Mesendoderm (in vitro differentiated cells): Measurements from ENCODE around the gene TIPRL.
A peak's percentile ranks its signal among the peaks of the same experiment; 100 is the strongest.

Source experiments
- DNase-seq: peaks from one replicate; pipeline ENCODE4 v3.0.0; 2013
- H2AK5ac ChIP-seq: 2 replicates; pipeline ENCODE4 v1.6.1; 2013; ENCODE audit warnings: low read length, inconsistent platforms
- H2BK120ac ChIP-seq: 2 replicates; pipeline ENCODE4 v1.6.1; 2013; ENCODE audit warnings: low read depth, mild to moderate bottlenecking, low read length, moderate library complexity, mixed read lengths
- H2BK15ac ChIP-seq: replicated peaks from 2 replicates; pipeline ENCODE4 v1.6.1; 2013; ENCODE audit warnings: low read depth, mild to moderate bottlenecking, moderate library complexity
- H2BK5ac ChIP-seq: 2 replicates; pipeline ENCODE4 v1.6.1; 2013; ENCODE audit warnings: low read length, inconsistent platforms
- H3K18ac ChIP-seq: 2 replicates; pipeline ENCODE4 v1.6.1; 2013; ENCODE audit warnings: mild to moderate bottlenecking, low read length, mixed read lengths
- H3K23ac ChIP-seq: one replicate; pipeline ENCODE4 v1.6.1; 2013; ENCODE audit warnings: low read length
- H3K27ac ChIP-seq: 2 replicates; pipeline ENCODE4 v1.5.1; 2013; ENCODE audit warnings: low read depth, mild to moderate bottlenecking, inconsistent platforms, low read length, moderate library complexity
- H3K27me3 ChIP-seq: 2 replicates; pipeline ENCODE4 v1.6.1; 2013; ENCODE audit warnings: low read length, control low read depth, mild to moderate bottlenecking, inconsistent platforms; ENCODE audit not compliant: insufficient read depth, poor library complexity
- H3K36me3 ChIP-seq: 2 replicates; pipeline ENCODE4 v1.6.1; 2013; ENCODE audit warnings: low read length, inconsistent platforms; ENCODE audit not compliant: control insufficient read depth, insufficient read depth
- H3K4ac ChIP-seq: one replicate; pipeline ENCODE4 v1.6.1; 2013; ENCODE audit warnings: low read depth, mild to moderate bottlenecking, low read length, moderate library complexity
- H3K4me1 ChIP-seq: 2 replicates; pipeline ENCODE4 v1.6.1; 2013; ENCODE audit warnings: low read depth, low read length, inconsistent platforms; ENCODE audit not compliant: control insufficient read depth
- H3K4me2 ChIP-seq: 2 replicates; pipeline ENCODE4 v1.6.1; 2013; ENCODE audit warnings: low read length
- H3K4me3 ChIP-seq: 2 replicates; pipeline ENCODE4 v1.5.1; 2013; ENCODE audit warnings: mild to moderate bottlenecking, low read length
- H3K56ac ChIP-seq: one replicate; pipeline ENCODE4 v1.6.1; 2013; ENCODE audit warnings: low read length
- H3K79me1 ChIP-seq: 2 replicates; pipeline ENCODE4 v1.6.1; 2013; ENCODE audit warnings: low read length, inconsistent platforms
- H3K79me2 ChIP-seq: 2 replicates; pipeline ENCODE4 v1.6.1; 2013; ENCODE audit warnings: mild to moderate bottlenecking, low read length; ENCODE audit not compliant: control insufficient read depth, insufficient read depth
- H3K9ac ChIP-seq: 2 replicates; pipeline ENCODE4 v1.6.1; 2013; ENCODE audit warnings: low read length, inconsistent platforms
- H4K5ac ChIP-seq: one replicate; pipeline ENCODE4 v1.6.1; 2013; ENCODE audit warnings: low read length
- H4K8ac ChIP-seq: one replicate; pipeline ENCODE4 v1.6.1; 2013; ENCODE audit warnings: low read depth, mild to moderate bottlenecking, control low read depth, low read length, moderate library complexity
- WGBS: extraction: QIAGEN DNeasy Blood & Tissue Kit; methylation state at CpG from one replicate; pipeline ENCODE4 v1.1.7; 2013; ENCODE audit warnings: low lambda C conversion rate, missing lambda C conversion rate; ENCODE audit not compliant: insufficient coverage; ENCODE audit errors: extremely low coverage; 5-methylcytosine and 5-hydroxymethylcytosine counted together

The TIPRL gene

GRCh38 chr1:168170564-168171508, 7.9 kb upstream of the TIPRL start:
- no CpG with 5 or more reads among the region's 7 CpGs for WGBS
- Histone ChIP-seq H3K56ac (no peak overlapping the region), H3K36me3 (no peaks in the 10 kb centered on the region), H2AK5ac (no peak overlapping the region), H3K9ac (no peak overlapping the region), H3K79me2 (no peaks in the 10 kb centered on the region), H3K4me3 (no peak overlapping the region), H3K4me2 (no peak overlapping the region), H2BK5ac (no peak overlapping the region), H3K79me1 (no peaks in the 10 kb centered on the region), H3K4me1 (no peaks in the 10 kb centered on the region), H2BK15ac (no peak overlapping the region), H3K23ac (no peak overlapping the region), H3K4ac (no peak overlapping the region), H3K18ac (no peak overlapping the region), H4K8ac (no peak overlapping the region), H2BK120ac (no peak overlapping the region), H3K27me3 (no peaks in the 10 kb centered on the region), H3K27ac (no peak overlapping the region), H4K5ac (no peak overlapping the region)
- peak; percentile 20 for DNase-seq

GRCh38 chr1:168172250-168172915, 6.4 kb upstream of the TIPRL start:
- H3K79me2 ChIP-seq, result no peaks in the 10 kb centered on the region
- H2BK120ac ChIP-seq, result no peak overlapping the region
- H3K4ac ChIP-seq, result no peak overlapping the region
- H3K36me3 ChIP-seq, result no peaks in the 10 kb centered on the region
- no peak overlapping the region for H3K4me2 ChIP-seq
- no peak overlapping the region for H3K9ac ChIP-seq
- no peak overlapping the region for H3K4me3 ChIP-seq
- H2BK15ac ChIP-seq, result no peak overlapping the region
- H3K79me1 ChIP-seq, result no peaks in the 10 kb centered on the region
- no peak overlapping the region for H3K56ac ChIP-seq
- WGBS, result no CpG with 5 or more reads among the region's 3 CpGs
- no peak overlapping the region for H4K5ac ChIP-seq
- DNase-seq, result no peak
- no peak overlapping the region for H3K18ac ChIP-seq
- H3K4me1 ChIP-seq, result no peaks in the 10 kb centered on the region
- H4K8ac ChIP-seq, result no peak overlapping the region
- H3K23ac ChIP-seq, result no peak overlapping the region
- H3K27ac ChIP-seq, result no peak overlapping the region
- no peak overlapping the region for H2AK5ac ChIP-seq
- no peaks in the 10 kb centered on the region for H3K27me3 ChIP-seq
- H2BK5ac ChIP-seq, result no peak overlapping the region

- Histone ChIP-seq H3K4me1 (peaks cover 6% of the 10 kb centered on the region), H3K4ac (peak overlapping the region; percentile 79), H2AK5ac (no peak overlapping the region), H2BK15ac (no peak overlapping the region), H3K27me3 (no peaks in the 10 kb centered on the region), H3K79me2 (peaks cover 6% of the 10 kb centered on the region), H2BK5ac (no peak overlapping the region), H3K79me1 (no peaks in the 10 kb centered on the region), H3K9ac (peak overlapping the region; percentile 18), H4K5ac (no peak overlapping the region), H3K27ac (no peak overlapping the region), H2BK120ac (no peak overlapping the region), H3K36me3 (no peaks in the 10 kb centered on the region), H4K8ac (no peak overlapping the region), H3K56ac (peak overlapping the region; percentile 75), H3K4me3 (no peak overlapping the region), H3K4me2 (peak overlapping the region; percentile 13), H3K23ac (no peak overlapping the region), H3K18ac (no peak overlapping the region)
- no CpG with 5 or more reads among the region's 5 CpGs for WGBS
- DNase-seq, result no peak
These were observed 530 bp upstream of the TIPRL start for GRCh38 chr1:168178227-168178637.

GRCh38 chr1:168179438-168180147, 831 bp downstream of the TIPRL start:
- no peak overlapping the region for H3K18ac ChIP-seq
- H2AK5ac ChIP-seq, result no peak overlapping the region
- peak overlapping the region; percentile 42 for H3K4me2 ChIP-seq
- WGBS, result no CpG with 5 or more reads among the region's 20 CpGs
- no peak overlapping the region for H4K8ac ChIP-seq
- H2BK15ac ChIP-seq, result no peak overlapping the region
- peak overlapping the region; percentile 77 for H3K4me3 ChIP-seq
- peak overlapping the region; percentile 72 for H3K27ac ChIP-seq
- peaks cover 6% of the 10 kb centered on the region for H3K79me2 ChIP-seq
- H3K79me1 ChIP-seq, result no peaks in the 10 kb centered on the region
- no peak overlapping the region for H3K4ac ChIP-seq
- no peak overlapping the region for H4K5ac ChIP-seq
- H2BK120ac ChIP-seq, result no peak overlapping the region
- H3K9ac ChIP-seq, result peak overlapping the region; percentile 81
- no peaks in the 10 kb centered on the region for H3K27me3 ChIP-seq
- peaks cover 6% of the 10 kb centered on the region for H3K4me1 ChIP-seq
- H2BK5ac ChIP-seq, result no peak overlapping the region
- DNase-seq, result peak; percentile 28
- H3K23ac ChIP-seq, result no peak overlapping the region
- H3K36me3 ChIP-seq, result no peaks in the 10 kb centered on the region
- peak overlapping the region; percentile 92 for H3K56ac ChIP-seq

- H3K27ac ChIP-seq, result no peak overlapping the region
These were observed 1.4 kb downstream of the TIPRL start for GRCh38 chr1:168180148-168180524.

More at GRCh38 chr1:168180148-168180524, 1.4 kb downstream of the TIPRL start:
- Histone ChIP-seq H3K23ac (no peak overlapping the region), H2AK5ac (no peak overlapping the region), H3K9ac (peak overlapping the region; percentile 81), H2BK5ac (no peak overlapping the region), H3K27me3 (no peaks in the 10 kb centered on the region), H3K79me2 (peaks cover 6% of the 10 kb centered on the region), H3K4me3 (no peak overlapping the region), H3K79me1 (no peaks in the 10 kb centered on the region), H3K36me3 (no peaks in the 10 kb centered on the region), H4K5ac (no peak overlapping the region), H2BK120ac (no peak overlapping the region), H3K4me1 (peaks cover 6% of the 10 kb centered on the region), H4K8ac (no peak overlapping the region), H3K4me2 (peak overlapping the region; percentile 42), H3K56ac (peak overlapping the region; percentile 92), H3K4ac (no peak overlapping the region), H2BK15ac (no peak overlapping the region), H3K18ac (no peak overlapping the region)
- no peak for DNase-seq
- WGBS, result no CpG with 5 or more reads among the region's 2 CpGs
